Measurements from ENCODE around the gene LAMC3. TPM values are rescaled to one million over a fixed set of nuclear protein-coding genes. Genes with fewer than 3 reads are reported as not detected.

LAMC3 gene
- total RNA-seq, 6 experiments from 2014 or later = 2.7 to 14.3 (median 3.7) TPM

DNA sequence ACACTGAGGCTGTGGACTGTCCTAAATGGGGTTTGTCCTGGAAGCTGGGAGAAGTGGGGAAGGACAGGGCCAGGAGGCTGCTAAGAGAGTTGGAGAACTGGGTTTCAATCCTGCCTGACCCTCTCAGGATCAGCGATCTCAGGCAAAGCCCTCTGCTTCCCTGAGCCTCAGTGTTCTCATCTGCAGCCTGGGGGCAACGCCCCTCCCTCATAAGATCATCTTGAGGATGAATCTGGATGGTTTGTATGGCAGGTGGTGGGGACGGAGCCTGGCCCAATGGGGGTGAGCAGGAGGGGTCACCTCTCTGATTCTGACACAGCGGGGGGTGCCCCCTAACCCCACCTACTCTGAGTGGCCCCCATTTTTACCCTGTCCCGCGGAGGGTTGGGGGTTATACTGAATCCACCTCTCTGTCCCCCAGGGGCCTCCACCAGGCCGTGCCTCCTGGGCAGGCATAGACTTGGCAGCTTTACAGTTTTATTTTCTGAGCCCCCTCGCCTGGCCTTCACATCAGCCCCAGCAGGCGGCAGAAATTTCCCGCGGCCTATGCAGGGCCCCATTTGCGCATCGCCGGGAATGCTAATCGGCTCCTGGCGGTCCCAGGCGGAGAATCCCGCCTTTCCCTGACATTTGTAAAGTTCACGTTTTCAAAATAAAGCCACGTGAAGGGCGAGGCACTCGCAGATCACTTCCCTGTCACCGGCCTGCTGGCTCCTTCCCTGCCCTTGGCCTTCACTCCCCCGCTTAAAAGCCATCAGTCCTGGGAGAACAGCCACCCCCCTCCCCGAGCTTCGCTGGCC is 17.8 kb upstream of the LAMC3 start:
- H3K27ac ChIP-seq = no peak overlapping the region
- H3K9me3 ChIP-seq = no peaks in the 10 kb centered on the region
- no peak overlapping the region for H3K4me3 ChIP-seq
- H3K4me1 ChIP-seq = no peaks in the 10 kb centered on the region
- no peak for ATAC-seq
- TF ChIP-seq POLR2A (IDR thresholded peaks at IDR 0.05) = no peak
- TF ChIP-seq, protein P1, sequence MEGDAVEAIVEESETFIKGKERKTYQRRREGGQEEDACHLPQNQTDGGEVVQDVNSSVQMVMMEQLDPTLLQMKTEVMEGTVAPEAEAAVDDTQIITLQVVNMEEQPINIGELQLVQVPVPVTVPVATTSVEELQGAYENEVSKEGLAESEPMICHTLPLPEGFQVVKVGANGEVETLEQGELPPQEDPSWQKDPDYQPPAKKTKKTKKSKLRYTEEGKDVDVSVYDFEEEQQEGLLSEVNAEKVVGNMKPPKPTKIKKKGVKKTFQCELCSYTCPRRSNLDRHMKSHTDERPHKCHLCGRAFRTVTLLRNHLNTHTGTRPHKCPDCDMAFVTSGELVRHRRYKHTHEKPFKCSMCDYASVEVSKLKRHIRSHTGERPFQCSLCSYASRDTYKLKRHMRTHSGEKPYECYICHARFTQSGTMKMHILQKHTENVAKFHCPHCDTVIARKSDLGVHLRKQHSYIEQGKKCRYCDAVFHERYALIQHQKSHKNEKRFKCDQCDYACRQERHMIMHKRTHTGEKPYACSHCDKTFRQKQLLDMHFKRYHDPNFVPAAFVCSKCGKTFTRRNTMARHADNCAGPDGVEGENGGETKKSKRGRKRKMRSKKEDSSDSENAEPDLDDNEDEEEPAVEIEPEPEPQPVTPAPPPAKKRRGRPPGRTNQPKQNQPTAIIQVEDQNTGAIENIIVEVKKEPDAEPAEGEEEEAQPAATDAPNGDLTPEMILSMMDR (IDR thresholded peaks at IDR 0.05) = no peak
- no peaks in the 10 kb centered on the region for H3K36me3 ChIP-seq
- intact Hi-C loops (cut with DNase I) = no loop called here
- H3K27me3 ChIP-seq = no peaks in the 10 kb centered on the region
- 47% methylated on average over 14 of the region's 26 CpGs for WGBS (ENCODE audit: insufficient coverage, low coverage, low lambda C conversion rate, missing lambda C conversion rate)
- no peak for DNase-seq

DNA sequence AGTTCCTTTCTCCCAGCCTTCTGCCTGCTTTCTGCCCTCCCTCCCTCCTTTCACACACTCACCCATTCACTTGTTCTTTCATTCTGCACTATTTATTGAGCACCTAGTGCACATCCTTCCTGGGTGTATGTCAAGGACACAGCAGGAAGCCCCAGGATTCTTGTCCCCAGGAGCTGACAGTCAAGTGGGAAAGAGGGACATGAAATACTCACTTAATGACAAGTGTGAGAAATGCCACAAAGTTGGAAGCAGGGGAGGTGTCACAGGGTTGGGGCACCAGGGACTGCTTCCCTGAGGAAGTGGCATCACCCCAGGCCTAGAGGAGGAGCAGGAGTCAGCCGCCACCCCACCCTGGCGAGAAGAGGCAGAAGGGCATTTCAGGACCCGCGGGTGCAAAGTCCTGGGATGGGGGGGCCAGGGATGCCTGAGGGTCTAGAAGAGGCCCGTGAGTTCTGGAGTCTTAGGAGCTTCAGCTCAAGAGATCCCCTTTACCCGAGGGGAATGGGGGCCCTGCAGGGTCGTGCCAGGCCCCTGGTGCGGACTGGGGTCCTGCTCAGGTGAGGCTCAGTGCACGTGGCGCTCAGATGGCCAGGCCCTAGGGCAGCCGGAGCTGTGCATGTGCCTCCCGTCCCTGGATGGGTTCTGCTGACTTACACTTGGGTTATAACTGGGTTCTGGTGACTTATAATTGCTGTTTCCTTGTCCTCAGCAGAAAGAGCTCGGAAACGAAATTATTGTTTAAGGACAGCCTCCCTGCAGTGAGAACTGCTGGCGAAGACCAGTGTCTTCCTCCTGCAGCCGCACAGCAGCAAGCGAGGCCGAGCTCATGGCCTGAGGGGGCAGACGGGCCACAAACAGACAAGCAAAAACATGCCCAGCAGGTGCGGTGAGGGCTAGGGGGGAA is 16.9 kb upstream of the LAMC3 start:
- no peaks in the 10 kb centered on the region for H3K36me3 ChIP-seq
- TF ChIP-seq, protein P1 (IDR thresholded peaks at IDR 0.05) = no peak
- TF ChIP-seq POLR2A (IDR thresholded peaks at IDR 0.05) = no peak
- H3K27me3 ChIP-seq = no peaks in the 10 kb centered on the region
- no peak for ATAC-seq
- no peak overlapping the region for H3K4me3 ChIP-seq
- intact Hi-C loops (cut with DNase I) = no loop called here
- 76% methylated on average over 8 of the region's 20 CpGs for WGBS (ENCODE audit: insufficient coverage, low coverage, low lambda C conversion rate, missing lambda C conversion rate)
- no peak overlapping the region for H3K27ac ChIP-seq
- no peaks in the 10 kb centered on the region for H3K4me1 ChIP-seq
- no peaks in the 10 kb centered on the region for H3K9me3 ChIP-seq
- no peak for DNase-seq

DNA sequence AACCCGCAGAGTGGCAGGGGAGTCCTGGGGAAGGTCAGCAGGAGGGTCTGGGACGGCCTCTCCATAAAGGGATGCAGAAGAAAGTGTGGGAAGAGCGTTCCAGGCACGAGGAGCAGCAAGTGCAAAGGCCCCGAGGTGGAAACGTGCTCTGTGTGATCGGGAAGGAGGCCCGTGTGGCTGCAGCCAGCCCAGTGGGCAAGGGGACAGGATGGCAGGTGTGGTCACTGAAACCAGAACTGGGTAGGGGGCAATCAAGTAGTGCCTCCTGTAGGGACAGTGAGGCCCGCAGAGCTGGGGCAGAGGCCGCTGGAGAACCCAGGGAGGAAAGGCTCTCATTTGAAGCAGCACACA is 16.3 kb upstream of the LAMC3 start:
- 75% methylated on average over 8 of the region's 10 CpGs for WGBS (ENCODE audit: insufficient coverage, low coverage, low lambda C conversion rate, missing lambda C conversion rate)
- DNase-seq = no peak
- Histone ChIP-seq H3K27me3 (no peaks in the 10 kb centered on the region), H3K4me1 (no peaks in the 10 kb centered on the region), H3K27ac (no peak overlapping the region), H3K36me3 (no peaks in the 10 kb centered on the region), H3K4me3 (no peak overlapping the region), H3K9me3 (no peaks in the 10 kb centered on the region)
- no peak for ATAC-seq
- no peak for TF ChIP-seq POLR2A (IDR thresholded peaks at IDR 0.05)
- TF ChIP-seq, protein P1 (IDR thresholded peaks at IDR 0.05) = no peak
- intact Hi-C loops (cut with DNase I) = no loop called here

DNA sequence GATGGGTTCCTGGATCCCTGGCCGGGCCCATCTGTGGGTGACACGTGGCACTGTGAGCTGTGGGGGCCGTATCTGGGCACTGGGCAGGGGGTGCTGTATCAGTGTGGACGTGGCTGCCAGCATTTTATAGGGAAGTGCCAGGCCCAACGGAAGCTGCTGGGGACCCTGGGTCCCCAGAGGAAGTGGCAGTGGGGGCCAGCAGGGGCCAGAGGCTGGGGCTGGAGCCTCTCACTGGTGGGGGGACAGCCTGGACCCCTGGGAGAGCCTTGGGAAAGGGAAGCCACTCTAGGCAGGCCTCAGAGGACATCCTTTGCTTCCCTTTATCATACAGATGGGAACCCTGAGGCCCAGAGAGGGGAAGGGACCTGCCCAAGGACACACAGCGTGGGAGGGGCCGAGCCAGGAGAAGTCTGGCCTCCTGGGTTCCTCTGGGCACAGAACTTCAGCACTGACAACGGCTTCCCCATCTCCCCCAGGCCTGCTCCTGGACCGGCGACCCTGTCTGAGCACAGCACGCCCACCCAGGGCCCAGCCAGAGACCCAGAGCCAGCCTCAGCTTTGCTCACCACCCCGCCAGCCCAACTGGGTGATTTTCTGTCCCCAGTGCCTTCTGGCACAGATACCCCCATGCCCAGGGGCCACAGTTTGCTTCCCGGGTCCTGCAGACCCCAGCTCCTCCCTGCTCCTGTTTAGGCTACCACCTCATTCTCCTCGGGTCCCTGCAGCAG is 15.5 kb upstream of the LAMC3 start:
- TF ChIP-seq, protein P1 (IDR thresholded peaks at IDR 0.05) = no peak
- no peak for TF ChIP-seq POLR2A (IDR thresholded peaks at IDR 0.05)
- ATAC-seq (no peak), DNase-seq (no peak)
- Histone ChIP-seq H3K4me1 (no peaks in the 10 kb centered on the region), H3K9me3 (no peaks in the 10 kb centered on the region), H3K27ac (no peak overlapping the region), H3K27me3 (no peaks in the 10 kb centered on the region), H3K4me3 (no peak overlapping the region), H3K36me3 (no peaks in the 10 kb centered on the region)
- 13% methylated on average over 3 of the region's 14 CpGs for WGBS (ENCODE audit: insufficient coverage, low coverage, low lambda C conversion rate, missing lambda C conversion rate)
- intact Hi-C loops (cut with DNase I) = no loop called here

All from right lobe of liver (tissue), 6 donors.